ENCODE measurements around the gene KIF17. TPM values are rescaled to one million over a fixed set of nuclear protein-coding genes. Genes with fewer than 3 reads are reported as not detected.

The KIF17 gene
- 1.5 TPM for total RNA-seq

DNA sequence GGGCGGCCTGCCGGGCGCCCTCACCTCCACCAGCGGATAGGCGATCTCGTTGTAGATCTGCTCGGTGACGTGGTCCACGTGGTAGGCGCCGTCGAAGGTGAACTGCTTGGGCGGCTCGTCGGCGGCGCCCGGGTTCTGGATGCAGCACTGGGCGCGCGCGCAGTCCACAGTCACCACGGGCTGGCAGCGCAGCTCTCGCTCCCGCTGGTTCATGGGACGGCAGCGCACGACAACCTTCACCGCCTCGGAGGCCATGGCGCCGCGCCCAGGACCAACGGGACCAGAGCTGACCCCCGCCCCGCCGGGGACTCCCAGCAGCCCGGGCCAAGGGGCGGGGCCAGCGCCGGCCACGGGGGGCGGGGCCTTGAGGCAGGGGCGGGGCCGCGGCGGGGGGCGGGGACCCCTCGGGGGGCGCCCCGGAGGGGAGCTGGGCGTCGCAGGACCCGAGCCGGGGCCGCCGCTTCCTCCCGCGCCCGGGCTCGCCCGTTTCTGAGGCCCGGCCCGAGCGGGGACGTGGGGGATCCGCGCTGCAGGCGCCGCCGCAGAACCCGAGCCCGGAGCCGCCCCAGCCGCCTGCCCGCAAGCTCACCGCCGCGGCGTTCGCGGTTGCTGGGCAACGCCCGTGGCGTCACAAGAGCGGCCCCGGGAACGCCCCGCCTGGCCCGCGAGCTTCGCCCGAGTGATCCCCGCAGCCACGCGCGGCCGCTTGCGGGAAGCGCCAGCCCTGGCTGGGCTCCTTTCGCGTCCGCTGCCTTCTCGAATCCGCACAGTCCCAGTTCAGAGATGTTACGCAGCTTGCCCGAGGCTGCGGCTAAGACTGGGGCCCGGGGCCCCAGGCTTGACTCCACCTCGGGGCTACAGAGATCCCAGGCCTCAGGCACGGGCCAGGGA, at the start of gene KIF17:
TSS of gene KIF17 (minus strand) at position 556 of the 891 bp plus-strand sequence. CDS start at position 255, 301 bp downstream.
- ATAC-seq: peak; percentile 88
- DNase-seq (ENCODE audit: low spot score): peak; percentile 84

DNA sequence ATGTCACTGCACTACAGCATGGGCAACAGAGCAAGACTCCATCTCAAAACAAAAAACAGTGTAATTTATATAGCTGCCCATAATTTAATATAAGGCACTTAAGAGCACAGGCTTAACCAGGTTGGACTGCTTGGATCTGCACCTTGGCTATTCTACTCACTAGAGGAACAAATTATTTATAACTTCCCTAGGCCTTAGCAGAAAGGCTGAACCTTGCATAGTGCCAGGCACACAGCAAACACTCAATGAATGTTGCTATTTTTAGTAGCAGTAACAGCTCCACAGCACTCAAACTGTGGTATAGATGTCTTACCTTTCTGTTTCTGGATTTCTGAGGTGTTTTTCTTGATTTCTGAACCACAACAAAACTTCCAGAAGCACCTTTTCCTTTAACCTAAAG, 49.5 kb upstream of the KIF17 start:
- ATAC-seq (no peak), DNase-seq (ENCODE audit: low spot score) (no peak)

DNA sequence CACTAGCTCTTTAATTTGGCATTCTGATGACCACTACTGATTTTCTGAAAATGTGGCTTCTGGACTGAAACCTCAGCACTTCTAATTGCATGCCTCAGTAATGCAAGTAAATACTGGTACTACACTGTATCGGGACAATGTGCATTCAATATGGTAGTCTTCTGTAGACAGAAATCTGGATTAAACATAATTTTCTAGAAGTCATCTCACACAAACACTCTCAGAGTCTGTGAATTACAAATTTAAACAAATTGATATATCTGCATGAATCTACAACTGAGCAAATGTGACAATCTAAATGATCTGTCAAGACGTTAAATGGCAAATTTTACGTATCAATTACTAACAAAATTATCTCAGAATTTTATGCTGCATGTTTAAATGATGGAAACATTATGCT, 45.6 kb upstream of the KIF17 start:
- no peak for ATAC-seq
- DNase-seq (ENCODE audit: low spot score): no peak

DNA sequence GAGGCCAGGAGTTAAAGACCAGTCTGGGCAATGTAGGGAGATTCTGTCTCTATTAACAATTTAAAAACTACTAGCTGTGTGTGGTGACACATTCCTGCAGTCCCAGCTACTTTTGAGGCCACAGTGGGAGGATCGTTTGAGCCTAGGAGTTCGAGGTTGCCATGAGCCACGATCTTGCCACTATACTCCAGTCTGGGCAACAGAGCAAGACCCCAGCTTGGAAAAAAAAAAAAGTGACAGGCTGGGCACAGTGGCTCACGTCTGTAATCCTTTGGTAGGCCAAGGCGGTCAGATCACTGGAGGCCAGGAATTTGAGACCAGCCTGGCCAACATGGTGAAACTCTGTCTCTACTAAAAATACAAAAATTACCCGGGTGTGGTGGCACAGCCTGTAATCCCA, 42.5 kb upstream of the KIF17 start:
- ATAC-seq: no peak
- DNase-seq (ENCODE audit: low spot score): no peak

DNA sequence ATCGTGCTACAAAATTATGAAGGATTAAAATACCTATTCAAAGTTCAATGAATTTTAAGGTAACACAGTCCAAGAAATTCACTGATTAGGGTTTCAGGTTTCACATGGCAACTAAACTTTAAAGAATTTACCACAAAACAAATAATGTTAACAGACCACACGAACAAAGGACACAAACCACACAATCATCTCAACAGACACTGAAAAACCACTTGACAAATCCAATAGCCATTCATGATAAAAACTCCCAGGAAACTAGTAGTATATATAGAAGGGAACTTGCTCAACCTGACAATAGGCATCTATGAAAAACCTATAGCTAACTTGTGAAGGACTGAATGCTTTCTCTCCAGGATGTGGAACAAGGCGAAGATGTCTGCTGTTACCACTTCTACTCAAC, 35.8 kb upstream of the KIF17 start:
- no peak for ATAC-seq

DNA sequence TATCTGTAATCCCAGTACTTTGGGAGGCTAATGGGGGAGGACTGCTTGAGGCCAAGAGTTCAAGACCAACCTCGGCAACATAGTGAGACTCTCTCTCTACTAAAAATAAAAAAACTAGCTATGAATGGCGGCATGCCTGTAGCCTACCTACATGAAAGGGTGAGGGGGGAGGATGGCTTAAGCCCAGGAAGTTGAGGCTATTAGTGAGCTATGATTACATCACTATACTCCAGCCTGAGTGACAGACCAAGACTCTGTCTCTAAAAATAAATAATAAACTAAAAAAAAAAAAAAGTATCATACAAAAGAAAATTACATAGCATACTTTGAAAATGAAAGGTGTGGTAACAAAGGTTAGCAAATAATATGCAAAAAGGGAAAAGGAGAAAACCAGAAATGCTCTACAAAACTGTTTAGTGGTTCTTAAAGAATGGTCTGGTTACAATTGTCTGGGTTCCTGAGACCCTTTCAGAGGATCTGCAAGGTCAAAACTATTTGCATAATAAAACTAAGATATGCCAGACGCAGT, 33.7 kb upstream of the KIF17 start:
- ATAC-seq (no peak), DNase-seq (ENCODE audit: low spot score) (no peak)

More for the DNA sequence above, 35.8 kb upstream of the KIF17 start:
- DNase-seq (ENCODE audit: low spot score): no peak

DNA sequence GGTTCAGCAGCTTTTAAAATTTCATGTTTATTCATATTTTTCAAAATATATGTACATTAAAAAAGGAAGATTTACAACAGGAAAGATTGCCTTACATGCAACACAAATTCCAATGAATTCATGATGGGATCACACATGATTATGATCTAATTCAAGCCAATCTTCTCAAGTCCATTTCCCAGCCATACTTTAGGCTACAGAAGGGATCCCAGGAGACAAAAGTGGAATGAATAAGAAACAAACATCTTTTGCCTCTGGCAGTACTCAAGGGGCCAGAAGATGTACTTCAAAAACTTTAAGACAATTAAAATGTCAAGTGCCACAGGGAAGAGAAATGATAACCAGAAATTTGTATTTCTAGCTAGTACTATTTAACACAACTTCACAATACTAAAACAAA, 24.9 kb upstream of the KIF17 start:
- no peak for ATAC-seq
- no peak for DNase-seq (ENCODE audit: low spot score)

DNA sequence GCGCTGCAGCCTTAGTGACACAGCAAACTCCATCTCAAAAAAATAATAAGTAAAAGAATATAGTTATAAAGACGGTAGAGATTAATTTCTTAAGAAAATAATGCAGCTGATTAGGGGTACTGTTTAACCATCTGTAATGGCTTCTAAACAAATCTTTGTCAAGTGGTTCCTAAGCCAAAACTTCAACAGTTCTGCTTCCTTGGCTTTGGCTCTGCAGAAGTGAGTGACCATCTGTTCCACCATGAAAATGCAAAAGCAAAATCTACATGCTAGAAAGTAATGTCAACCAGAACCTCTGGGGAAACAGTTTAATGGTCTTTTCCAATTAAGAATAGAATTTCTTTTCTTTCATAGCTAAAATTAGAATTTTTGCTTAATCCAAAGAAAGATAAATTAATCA, 23.0 kb upstream of the KIF17 start:
- no peak for DNase-seq (ENCODE audit: low spot score)
- no peak for ATAC-seq

DNA sequence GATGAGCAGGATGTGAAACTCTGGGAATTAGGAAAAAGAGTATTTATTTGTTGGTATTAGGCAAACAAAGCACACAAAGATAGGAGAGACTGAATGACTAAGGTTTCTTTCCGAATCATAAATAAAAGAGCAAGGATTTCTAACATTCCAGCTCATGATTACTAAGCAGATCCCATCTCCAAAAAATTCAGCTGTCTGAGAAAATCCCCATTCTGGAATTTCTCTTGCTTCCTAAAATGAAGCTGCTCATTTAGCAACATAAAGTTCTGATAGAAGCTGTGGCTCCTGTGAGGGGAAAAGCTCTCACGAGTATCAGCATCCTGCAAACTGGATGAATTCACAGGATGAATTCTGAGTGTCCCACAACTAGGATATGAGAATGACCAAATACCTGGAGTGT, 21.4 kb upstream of the KIF17 start:
- ATAC-seq (no peak), DNase-seq (ENCODE audit: low spot score) (no peak)

DNA sequence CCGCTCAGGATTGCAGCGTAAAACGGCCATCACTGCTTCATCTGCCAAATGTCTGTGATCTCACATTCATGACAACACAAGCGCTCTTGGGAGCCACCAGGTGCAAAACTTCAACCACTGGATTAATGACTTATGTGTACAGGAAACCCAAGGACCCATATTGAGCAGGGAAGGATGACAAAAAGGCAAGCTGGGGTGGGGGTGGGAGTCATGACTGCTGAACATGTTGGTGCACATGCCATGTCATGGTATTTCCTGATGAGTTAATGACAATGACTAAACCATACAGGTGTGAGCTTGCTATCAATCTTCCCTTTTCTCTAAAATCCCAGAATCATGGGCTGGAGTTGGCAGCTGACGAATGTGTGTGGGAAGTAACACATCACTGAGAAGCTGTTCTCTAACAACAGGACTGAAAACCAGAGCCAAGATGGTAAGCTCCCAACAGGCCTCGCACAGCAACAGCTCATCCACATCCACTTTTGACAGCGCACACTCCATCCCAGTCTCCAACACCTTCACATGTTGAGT, 17.8 kb upstream of the KIF17 start:
- ATAC-seq (no peak), DNase-seq (ENCODE audit: low spot score) (no peak)

DNA sequence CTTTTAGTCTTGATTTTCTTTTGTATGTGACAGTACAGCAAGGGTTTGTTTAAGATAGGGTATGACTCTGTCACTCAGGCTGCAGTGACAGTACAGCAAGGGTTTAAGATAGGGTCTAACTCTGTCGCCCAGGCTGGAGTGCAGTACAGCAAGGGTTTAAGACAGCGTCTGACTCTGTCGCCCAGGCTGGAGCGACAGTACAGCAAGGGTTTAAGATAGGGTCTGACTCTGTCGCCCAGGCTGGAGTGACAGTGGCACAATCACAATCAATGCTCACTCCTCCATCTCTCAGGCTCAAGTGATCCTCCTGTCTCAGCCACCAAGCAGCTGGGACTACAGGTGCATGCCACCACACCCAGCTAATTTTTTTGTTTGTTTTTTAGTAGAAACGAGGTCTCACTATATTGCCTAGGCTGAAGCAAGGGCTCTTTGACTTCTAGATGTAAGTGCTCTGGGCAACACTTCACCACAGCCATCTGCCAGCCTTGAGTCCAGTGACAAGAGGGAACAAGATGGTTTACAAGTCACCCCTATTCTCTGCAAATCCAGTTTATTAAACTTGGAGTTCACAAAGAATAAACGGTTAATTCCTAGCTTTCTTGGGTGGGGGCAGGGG, 15.7 kb upstream of the KIF17 start:
- ATAC-seq (peak; percentile 33), DNase-seq (ENCODE audit: low spot score) (no peak)

DNA sequence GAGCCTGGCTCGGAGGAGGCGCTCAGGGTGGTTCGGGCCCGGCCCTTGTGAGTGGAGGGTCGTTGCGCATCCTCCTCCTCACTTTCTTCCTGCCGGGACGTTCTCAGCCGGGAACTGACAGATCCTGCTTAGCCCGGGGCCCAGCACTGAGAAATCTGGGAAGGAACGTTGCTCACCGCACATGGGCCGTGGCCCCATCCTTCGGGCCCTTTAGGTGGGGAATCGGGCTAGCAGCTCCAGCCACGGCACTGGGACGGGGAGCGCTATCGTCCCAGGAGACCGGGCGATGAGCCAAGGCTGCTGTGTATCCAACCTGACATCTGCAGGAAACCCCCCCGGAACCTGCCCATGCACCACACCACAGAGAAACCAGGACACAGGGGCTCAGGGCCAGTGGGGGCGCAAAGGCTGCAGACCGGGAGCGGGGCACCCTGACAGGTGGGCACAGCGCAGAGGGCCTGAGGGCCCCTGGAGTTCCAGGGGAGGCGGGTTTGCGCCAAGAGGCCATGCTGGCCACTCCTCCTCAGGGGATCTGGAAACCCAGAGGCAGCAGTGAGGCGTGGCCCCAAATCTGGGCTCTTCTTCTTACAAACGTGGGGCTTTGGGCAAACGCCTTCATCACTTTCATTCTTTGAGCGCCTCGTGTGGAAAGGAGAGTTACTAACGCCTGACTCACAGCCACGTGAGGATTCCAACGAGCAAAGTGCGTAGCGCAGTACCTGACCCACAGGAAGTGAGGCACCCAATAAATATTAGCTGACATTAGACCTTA, 15.0 kb upstream of the KIF17 start, which contains the start of gene SH2D5:
TSS of gene SH2D5 (minus strand) at position 116 of the 772 bp plus-strand sequence. CDS start 4,659 bp downstream, outside the sequence.
- DNase-seq (ENCODE audit: low spot score) (no peak), ATAC-seq (peak; percentile 89)

DNA sequence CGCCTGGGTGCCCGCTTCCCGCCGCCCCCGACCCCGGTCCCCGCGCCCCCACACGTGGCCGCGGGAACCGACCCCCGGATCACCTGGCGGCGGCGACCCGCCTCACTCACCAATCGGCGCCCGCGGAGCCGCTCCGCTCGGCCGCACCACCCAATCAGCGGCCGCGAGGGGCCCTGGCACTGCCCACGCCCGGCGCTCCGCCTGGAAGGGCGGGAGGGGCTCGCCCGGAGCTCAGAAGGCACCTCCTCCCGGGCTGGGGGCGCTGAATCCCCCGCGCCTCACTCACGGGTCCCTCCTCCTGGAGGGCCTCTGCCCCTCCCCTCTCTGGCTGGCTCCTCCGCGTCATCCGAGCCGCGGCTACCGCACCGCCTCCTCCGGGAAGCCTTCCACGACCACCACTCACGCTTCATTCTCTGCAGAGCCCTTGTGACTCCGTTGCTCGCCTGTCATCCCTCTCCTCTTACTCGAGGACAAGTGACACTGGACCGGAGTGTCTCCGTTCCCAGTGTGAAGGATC, 14.3 kb upstream of the KIF17 start:
- no peak for DNase-seq (ENCODE audit: low spot score)

DNA sequence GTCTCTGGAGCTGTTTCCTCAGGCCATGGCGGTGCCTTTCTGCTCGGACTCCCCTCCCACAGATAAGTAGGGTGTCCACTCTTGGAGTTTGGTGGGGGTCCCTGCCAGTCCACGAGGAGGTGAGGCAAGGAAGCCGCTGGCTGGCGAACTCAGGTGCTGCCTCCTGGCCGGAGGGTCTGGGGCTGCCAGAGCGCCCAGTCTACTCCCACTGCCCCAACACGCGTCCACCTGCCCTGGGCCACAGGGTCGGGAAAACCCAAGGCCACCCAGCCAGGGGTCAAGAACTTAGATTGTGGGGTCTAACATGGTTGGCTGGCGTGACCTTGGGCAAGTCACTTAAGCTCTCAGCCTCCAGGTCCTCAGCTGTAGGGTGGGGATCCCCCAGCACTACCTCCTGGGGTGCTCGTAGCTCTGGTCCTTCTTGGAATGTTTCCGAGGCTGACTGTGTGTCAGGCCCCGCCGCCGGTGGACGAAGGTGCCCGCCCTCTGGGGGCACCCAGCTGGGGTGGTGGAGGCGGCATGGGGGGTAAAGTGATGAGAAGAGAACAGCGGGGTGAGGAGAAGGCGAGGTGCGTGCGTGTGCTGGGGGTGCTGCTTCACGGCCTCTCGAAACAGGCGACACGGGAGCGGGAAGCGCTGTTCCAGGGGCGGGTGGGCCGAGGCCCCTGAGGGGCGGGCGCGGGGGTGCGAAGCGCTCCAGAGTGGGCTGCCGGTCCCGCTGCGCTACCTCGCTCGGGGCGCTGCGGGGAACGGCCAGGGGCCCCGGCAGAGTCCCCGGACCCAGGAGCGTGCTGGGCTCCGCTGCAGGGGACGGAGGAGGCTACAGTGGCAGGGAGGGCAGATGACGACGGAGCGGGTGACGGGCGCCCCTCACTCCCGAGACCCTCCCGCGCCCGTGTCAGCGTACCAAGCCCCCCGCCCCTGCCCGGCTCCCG, 13.5 kb upstream of the KIF17 start:
- DNase-seq (ENCODE audit: low spot score) (peak; percentile 43), ATAC-seq (no peak)

More for the DNA sequence above, 14.3 kb upstream of the KIF17 start:
- ATAC-seq: peak; percentile 54

DNA sequence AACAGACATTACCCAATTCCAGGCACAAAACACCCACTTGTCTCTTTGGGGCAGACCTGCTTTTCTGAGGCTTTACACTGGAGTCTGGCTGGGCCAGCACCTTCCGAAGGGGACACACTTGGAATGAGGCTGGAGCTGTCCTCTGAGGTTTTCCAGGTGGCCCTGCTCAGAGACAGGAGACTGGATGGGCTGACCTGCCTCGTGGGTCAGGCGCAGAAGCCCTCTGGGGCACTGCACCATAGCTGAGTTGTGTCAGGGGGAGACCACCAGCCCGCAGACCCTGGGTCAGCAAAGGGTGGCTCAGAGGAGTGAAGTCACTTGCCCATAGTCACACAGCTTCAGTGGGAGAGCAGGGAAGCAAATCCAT, 12.9 kb upstream of the KIF17 start:
- ATAC-seq: no peak
- DNase-seq (ENCODE audit: low spot score): no peak

DNA sequence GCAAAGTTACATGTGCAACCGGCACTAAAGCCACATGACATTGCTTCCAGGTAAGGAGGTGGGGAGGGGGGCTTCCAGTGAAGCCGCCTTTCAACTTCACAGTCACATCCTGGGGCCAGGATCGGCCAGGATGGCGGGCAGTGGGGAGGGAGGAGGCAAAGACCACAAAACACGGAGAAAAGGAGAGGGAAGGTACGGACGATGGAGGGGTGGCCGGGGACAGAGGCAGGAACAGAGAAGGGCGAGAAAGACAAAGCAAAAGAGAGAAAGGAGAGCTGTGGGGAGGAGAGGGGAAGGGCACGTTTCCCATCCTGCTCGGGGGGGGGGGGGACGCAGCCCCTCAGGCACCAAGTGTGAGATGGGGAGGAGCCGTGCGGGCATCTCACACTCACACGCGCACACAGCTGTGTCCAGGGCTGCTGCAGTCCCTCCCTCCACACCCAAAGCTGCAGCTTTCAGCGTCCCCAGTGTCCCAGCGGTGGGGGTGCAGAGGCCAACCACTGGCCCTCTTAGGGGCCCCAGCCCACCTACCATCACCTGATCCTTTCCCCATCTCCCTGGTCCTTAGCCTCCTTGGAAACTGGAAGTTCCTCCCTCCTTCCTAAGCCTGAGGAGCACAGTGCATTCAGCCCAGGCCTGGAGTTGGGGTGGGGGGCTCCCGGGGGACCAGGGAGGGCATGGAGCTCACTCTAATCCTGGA, 12.3 kb upstream of the KIF17 start:
- DNase-seq (ENCODE audit: low spot score) (no peak), ATAC-seq (no peak)

DNA sequence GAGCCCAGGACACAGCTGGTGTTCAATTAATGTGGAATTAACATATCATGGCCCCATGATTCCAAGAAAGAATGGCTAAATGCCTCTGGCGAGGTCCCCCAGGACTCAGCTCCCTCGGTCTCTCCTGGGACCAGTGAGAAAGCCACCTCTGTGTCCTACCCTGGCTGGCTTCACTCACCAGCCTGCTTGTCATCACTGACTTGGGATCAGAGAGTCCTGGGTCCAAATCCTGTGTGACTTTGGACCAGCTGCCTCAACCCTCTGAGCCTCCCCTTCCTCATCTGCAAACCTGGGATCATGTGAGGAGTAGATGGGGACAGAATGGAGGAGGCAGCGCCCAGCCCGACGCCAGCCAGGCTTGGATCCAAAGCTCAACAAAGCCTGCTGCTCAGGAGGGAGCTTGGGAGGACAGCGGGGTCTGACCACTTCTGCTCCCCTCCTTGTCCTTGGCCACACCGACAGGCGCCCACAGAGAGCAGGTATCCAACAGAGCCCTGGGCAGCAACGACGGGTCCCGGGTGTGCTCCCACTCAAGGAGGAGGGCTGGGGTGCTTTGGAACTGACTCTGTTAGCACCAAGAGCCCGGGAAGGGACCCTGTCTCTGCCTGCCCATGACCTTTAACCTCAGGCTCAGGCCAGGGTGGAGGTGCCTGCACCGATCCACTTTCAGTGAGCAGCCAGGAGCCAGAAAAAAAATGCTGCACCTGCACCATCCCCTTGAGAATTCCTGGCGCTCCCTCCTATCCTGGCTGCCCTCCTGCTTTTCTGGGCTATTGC, 11.5 kb upstream of the KIF17 start:
- ATAC-seq: no peak
- DNase-seq (ENCODE audit: low spot score): peak; percentile 39

Measured in left lobe of liver (tissue), 2 donors.